Activated T-cell treated with anti-CD3 and anti-CD28 coated beads, Interleukin-2, amount 50 U/mL, for 72 hours (primary cell): ENCODE measurements around the gene CACNA1C. TPM values are rescaled to one million over a fixed set of nuclear protein-coding genes. Genes with fewer than 3 reads are reported as not detected.
"Not testable (repeated sequence)": the region's sequence is repeated elsewhere in the genome, so short reads cannot be mapped to it uniquely, and the experiment has no call there.

Experiments used
- ATAC-seq, 2 donors: fragments of 150-1000 bp; cut with Tn5 transposase; replicated peaks in 1 of 2; 2 replicates each; pipeline ENCODE4 v1.10.0; 2021; ENCODE audit warnings: moderate library complexity in 2 of 2, mild to moderate bottlenecking in 1 of 2
- DNase-seq, 2 donors: peaks; one replicate each; pipeline ENCODE4 v3.0.0; 2021 to 2022; ENCODE audit warnings: mixed read lengths in 1 of 2
- H3K27ac Mint-ChIP-seq: one replicate; pipeline ENCODE4 v1.8.0; 2022; ENCODE audit warnings: mild to moderate bottlenecking, moderate library complexity, mixed read lengths
- H3K27me3 Mint-ChIP-seq: one replicate; pipeline ENCODE4 v1.8.0; 2022; ENCODE audit warnings: low read depth, mixed read lengths
- H3K36me3 Mint-ChIP-seq, 2 donors: one replicate each; pipeline ENCODE4 v1.8.0; 2022; ENCODE audit warnings: mixed read lengths in 2 of 2, mild to moderate bottlenecking in 1 of 2; ENCODE audit not compliant: insufficient read depth in 2 of 2
- H3K4me1 Mint-ChIP-seq: one replicate; pipeline ENCODE4 v1.8.0; 2022; ENCODE audit warnings: low read depth, mixed read lengths
- H3K4me3 Mint-ChIP-seq, 2 donors: one replicate each; pipeline ENCODE4 v1.8.0; 2022; ENCODE audit warnings: mild to moderate bottlenecking in 2 of 2, mixed read lengths in 2 of 2, moderate library complexity in 2 of 2
- H3K9me3 Mint-ChIP-seq, 2 donors: one replicate each; pipeline ENCODE4 v1.8.0; 2022; ENCODE audit warnings: mixed read lengths in 2 of 2
- total RNA-seq, 2 donors: library from RNA; stranded (reverse); gene quantifications; one replicate each; pipeline ENCODE4 v1.2.3, GENCODE V29; 2022

Gene CACNA1C
- total RNA-seq, 2 donors from 2014 or later: 0.14 to 0.21 TPM

DNA sequence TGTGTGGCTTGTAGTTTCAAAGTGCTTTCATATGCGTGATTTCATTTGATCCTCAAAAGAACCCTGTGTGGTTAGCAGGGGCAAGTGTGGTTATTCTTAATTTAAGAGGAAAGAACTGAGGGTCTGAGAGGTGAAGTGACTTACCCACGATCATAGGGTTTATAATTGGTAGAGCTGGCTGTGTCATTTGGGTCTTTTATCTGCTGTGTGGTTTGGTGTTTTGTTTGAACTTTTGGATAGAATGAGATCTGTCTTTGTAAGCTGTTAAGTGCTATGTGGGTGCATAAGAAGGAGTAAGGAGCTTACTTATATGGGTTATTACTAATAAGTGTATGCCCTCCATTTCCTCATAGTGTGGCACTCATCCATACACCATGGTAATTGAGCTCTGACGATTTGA lies 190.0 kb downstream of the CACNA1C start:
- H3K27ac Mint-ChIP-seq: no peak overlapping the region
- ATAC-seq (peak; percentile 53 to 67), DNase-seq (no peak)
- H3K36me3 Mint-ChIP-seq: no peaks in the 10 kb centered on the region
- H3K27me3 Mint-ChIP-seq: no peaks in the 10 kb centered on the region
- H3K4me3 Mint-ChIP-seq: no peak overlapping the region
- H3K4me1 Mint-ChIP-seq: no peaks in the 10 kb centered on the region
- H3K9me3 Mint-ChIP-seq: no peaks in the 10 kb centered on the region

DNA sequence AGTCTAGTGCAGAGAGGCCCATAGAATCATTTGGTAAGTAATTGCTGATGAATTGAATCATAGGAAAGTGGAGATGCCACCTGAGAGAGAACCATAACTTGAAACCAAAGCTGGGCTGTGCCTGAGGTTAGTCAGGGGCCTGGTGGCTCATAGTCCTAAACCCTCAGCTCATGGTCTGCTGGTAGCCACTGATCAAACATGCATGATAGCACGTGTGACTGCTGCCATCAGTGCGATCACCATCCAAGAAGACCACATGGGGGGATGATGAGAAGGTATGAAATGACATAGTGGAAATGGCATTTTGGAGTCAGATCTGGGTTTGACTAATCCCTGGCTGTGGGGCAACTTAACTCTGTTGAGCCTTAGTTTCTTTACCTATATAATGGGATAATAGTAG lies 190.5 kb downstream of the CACNA1C start:
- Mint-ChIP-seq H3K4me1 (no peaks in the 10 kb centered on the region), H3K9me3 (no peaks in the 10 kb centered on the region), H3K27ac (no peak overlapping the region), H3K27me3 (no peaks in the 10 kb centered on the region), H3K4me3 (no peak overlapping the region), H3K36me3 (no peaks in the 10 kb centered on the region)
- peak; percentile 67 to 72 for ATAC-seq
- DNase-seq: peak in 1 of 2 donors; percentile 6

DNA sequence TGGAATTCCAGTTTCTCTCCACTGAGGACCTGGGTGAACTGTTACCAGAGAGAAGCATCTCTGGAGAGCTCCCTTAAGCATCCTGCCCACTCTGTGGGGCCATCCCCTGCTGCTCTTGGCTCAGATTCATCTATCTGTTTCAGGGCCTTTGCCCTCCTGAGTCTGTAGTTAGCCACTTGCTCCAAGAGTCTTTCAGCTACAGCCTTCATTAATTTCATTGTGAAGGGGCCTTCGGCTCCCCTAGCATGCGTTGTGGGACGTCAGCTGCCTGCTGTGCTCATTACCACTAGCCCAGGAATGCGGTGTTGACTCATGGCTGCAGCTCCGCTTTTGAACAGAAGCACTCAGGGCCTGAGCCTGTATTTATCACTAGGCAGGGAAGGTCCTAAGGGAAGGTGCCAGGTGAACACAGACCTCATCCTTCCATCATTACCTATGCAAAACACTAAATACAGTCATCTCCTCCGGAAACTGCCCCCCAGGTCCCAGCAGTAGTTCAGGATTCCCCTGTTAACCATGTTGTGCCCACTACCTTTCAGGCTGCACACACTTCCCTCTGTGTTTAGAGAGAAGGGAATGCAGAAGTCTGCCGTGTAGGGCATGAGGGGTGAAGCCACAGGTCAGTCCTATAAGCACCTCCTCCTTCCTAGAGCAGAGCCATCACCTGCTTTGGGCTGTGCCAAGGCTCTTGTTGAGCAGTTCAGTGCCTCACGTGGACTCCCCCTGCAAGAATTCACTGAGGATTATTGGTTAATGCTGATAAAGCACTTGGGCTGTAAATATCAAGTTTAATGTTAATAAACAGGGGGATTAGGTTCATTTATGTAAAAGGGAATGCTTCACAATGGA lies 191.4 kb downstream of the CACNA1C start:
- Mint-ChIP-seq H3K36me3 (no peaks in the 10 kb centered on the region), H3K9me3 (no peaks in the 10 kb centered on the region), H3K4me3 (no peak overlapping the region), H3K4me1 (no peaks in the 10 kb centered on the region), H3K27me3 (no peaks in the 10 kb centered on the region), H3K27ac (no peak overlapping the region)
- ATAC-seq (no peak), DNase-seq (no peak)

DNA sequence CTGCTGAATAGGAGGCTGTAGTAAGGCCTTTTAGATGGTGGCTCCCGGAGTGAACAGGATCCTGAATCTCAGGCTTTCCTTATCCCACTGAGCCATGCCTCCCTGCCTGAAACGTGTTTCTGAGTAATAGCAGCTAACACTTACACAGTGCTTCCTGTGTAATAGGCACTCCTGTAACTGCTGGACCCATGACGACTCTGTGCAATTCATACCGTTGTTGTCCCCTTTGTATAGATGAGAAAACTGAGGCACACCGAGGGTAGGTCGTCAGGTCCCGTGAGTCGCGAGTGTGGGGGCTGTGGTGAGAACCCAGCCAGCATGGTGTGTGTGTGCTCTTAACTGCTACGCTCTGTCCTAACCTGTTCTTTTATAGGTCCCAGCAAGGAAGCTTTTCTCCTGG lies 193.6 kb downstream of the CACNA1C start:
- Mint-ChIP-seq H3K27ac (no peak overlapping the region), H3K27me3 (no peaks in the 10 kb centered on the region), H3K36me3 (no peaks in the 10 kb centered on the region), H3K4me3 (no peak overlapping the region), H3K4me1 (no peaks in the 10 kb centered on the region), H3K9me3 (no peaks in the 10 kb centered on the region)
- DNase-seq (no peak), ATAC-seq (no peak)

DNA sequence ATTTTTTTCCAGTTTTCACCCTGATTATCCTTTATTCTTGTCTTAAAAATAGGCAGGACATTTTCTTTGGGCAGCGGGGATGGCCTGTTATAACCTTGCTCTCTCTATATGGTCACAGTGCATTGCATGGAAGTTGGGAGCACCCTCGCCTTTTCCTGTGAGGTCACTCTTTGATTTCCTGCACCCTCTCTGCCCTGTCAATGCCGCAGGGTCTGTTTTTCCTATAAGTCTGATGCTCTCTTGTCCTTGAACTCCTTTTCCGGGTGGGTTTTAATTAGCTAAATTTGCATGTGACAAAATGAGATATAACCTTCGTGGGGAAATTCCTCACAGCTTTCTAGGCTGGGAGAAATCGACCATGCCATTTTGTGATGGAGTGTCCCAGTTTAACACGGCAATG lies 194.3 kb downstream of the CACNA1C start:
- DNase-seq (no peak), ATAC-seq (no peak)
- Mint-ChIP-seq H3K36me3 (no peaks in the 10 kb centered on the region), H3K27me3 (no peaks in the 10 kb centered on the region), H3K9me3 (no peaks in the 10 kb centered on the region), H3K27ac (no peak overlapping the region), H3K4me3 (no peak overlapping the region), H3K4me1 (no peaks in the 10 kb centered on the region)

DNA sequence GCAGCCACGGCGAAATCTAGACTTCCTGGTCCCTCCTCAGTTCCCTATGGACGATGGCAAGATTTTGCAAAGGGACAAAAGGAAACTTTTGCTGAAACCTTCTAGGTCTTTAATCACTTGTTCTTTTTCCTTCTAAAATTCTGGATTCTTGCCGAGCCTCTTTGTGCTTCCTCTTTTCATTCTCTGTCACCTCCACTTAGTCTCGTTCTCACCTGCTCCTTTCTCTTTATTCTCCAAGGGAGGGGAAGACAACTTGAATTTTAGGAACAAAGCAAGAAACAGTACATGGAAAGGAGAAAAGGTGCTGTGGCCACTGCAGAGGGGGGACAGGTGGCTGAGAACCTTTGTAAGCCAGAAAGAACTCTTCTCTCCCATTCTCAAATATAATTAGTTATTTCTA lies 194.8 kb downstream of the CACNA1C start:
- no peaks in the 10 kb centered on the region for H3K27me3 Mint-ChIP-seq
- ATAC-seq: no peak
- DNase-seq: no peak
- H3K4me3 Mint-ChIP-seq: no peak overlapping the region
- H3K27ac Mint-ChIP-seq: no peak overlapping the region
- no peaks in the 10 kb centered on the region for H3K36me3 Mint-ChIP-seq
- no peaks in the 10 kb centered on the region for H3K4me1 Mint-ChIP-seq
- H3K9me3 Mint-ChIP-seq: no peaks in the 10 kb centered on the region

DNA sequence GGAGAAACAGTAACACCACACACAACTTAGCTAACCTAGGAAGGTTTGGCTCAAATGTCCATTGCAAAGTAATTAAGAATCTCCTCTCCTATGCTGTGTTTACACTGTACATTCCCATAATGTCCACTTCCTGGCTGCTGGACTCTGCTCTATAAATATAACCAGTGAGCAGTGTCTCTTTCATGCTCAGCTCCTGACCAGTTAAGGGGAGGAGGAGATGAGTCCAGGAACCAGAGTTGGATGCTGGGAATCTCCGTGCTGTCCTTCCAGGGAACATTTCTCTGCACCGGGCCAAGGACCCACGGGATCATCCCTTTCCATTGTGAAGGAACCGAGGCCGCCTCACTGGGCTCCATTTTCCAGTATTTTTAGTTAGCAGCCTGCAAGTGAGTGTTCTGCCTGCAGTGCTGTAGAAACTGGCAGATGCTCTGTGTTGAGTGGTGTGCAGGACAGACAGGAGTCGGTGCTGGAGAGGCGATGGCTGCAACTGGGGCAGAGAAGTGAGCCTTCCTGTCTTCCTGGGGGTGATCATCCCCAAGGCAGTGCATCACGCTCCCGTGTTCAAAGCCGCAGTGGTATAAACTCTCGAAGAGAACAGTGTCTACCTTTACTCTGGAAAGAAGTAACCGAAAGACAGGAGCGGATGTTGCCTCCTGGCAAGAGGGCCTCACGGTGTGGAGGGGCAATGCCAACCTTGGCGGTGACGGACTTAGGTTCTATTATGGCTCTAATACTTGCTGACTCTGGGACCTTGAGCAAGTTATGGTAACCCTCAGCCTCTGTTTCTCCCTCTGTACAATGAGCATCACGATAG lies 195.5 kb downstream of the CACNA1C start:
- ATAC-seq: no peak
- H3K27me3 Mint-ChIP-seq: no peaks in the 10 kb centered on the region
- H3K36me3 Mint-ChIP-seq: no peaks in the 10 kb centered on the region
- no peak overlapping the region for H3K27ac Mint-ChIP-seq
- H3K4me1 Mint-ChIP-seq: no peaks in the 10 kb centered on the region
- no peak overlapping the region for H3K4me3 Mint-ChIP-seq
- no peaks in the 10 kb centered on the region for H3K9me3 Mint-ChIP-seq
- no peak for DNase-seq

DNA sequence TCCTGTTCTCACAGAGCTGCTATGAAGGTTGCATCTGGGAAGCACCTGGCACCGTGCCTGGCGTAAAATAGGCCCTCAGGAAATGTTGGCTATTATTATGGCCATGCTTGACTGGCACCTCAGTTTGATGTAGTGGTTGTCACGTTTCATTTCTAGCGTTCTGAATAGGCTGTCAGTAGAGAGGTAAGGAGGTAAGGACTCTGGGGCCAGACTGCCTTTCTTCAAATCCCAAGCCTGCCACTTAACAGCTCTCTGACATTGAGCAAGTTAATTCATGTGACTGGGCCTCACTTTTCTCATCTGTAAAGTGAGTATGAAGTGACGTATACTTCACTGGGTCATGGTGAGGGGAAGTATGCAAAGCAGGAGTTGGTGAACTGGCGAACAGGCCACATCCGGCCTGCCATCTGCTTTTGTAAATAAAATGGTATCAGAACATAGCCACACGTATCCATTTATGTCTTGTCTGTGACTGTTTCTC lies 196.2 kb downstream of the CACNA1C start:
- H3K27me3 Mint-ChIP-seq: no peaks in the 10 kb centered on the region
- H3K4me3 Mint-ChIP-seq: no peak overlapping the region

DNA sequence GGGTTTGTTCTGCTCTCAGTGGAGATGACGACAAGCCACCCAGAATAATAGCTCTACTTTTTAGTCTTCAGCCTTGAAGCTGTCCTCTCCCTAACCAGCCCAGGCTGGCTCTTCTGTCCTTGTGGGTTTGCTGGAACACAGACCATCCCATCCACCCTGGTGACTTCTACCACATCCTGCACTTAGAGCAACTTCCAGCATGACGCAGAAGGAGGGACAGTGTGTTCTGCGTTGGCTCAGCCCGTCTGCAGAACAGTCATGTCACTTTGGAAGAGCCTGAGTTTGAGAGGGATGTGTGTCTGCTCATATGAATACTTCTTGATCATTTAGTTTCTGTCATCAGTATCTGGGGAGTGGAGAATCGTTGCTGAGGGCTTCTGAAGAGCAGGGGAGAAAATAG lies 198.0 kb downstream of the CACNA1C start:
- Mint-ChIP-seq H3K36me3 (peaks cover 2% of the 10 kb centered on the region in 2 donors), H3K4me1 (no peaks in the 10 kb centered on the region), H3K27me3 (no peaks in the 10 kb centered on the region), H3K27ac (no peak overlapping the region), H3K4me3 (no peak overlapping the region), H3K9me3 (peaks cover 2 to 3% of the 10 kb centered on the region in 2 donors)
- DNase-seq: no peak
- no peak for ATAC-seq

More for the DNA sequence above, 196.2 kb downstream of the CACNA1C start:
- Mint-ChIP-seq H3K36me3 (no peaks in the 10 kb centered on the region), H3K4me1 (no peaks in the 10 kb centered on the region), H3K9me3 (no peaks in the 10 kb centered on the region), H3K27ac (no peak overlapping the region)
- ATAC-seq (peak in 1 of 2 donors; percentile 33), DNase-seq (no peak)

DNA sequence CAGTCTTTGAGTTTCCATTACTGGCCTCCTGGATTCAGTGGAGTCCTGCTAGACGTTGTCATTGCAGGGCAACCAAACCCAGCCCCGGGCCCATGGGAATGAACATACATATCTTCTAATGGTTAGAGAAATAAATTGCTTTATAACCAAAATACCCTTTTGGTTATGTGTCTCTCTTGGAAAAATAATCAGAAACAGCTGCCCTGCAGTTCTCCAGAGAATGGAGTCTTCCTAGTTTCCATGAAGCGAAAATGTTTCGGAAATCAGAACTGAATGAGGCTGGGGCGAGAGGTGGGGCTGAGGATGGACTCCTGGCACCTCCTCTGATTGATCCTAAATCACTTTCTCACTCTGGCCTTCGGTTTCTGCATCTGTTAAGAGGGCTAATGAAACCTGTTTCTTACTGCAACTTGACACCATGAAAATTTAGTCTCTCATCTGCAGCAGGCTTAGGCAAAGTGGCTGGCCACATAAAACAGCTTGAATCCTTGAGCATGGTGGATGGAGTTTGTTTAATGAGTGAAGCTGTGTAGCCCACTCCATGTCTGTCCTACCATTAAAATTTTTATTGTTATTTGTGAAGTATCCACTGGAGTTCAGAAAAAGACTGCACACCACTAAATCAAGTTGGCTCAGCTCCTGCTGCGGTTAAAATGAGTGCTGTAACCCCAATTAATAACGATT lies 198.9 kb downstream of the CACNA1C start:
- H3K27ac Mint-ChIP-seq: no peak overlapping the region
- ATAC-seq: no peak

DNA sequence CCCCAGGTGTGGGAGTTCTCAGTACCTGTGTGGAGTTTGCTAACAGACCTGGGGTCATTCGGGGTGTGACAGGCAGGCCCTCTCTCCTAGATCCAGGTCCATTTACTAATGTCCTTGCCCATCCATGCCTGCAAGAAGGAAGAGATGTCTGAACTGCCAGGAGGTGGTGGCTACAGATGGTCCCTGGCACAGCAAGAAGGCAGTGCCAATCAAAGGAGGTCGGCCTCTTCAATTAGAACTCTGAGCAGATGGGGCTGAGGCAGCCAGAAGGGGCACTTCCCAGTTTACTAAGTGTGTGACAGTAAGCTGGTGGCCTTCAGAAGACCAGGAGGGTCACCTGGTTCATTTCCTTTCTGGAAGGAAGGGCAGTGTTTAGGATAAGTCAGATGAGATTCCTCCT lies 202.5 kb downstream of the CACNA1C start:
- Mint-ChIP-seq H3K27ac (no peak overlapping the region), H3K4me3 (no peak overlapping the region), H3K4me1 (peaks cover 8% of the 10 kb centered on the region), H3K36me3 (peaks cover 4 to 5% of the 10 kb centered on the region in 2 donors), H3K9me3 (peaks cover 4% of the 10 kb centered on the region in 2 donors), H3K27me3 (peaks cover 6% of the 10 kb centered on the region)
- no peak for ATAC-seq
- no peak for DNase-seq

More for the DNA sequence above, 198.9 kb downstream of the CACNA1C start:
- H3K36me3 Mint-ChIP-seq: peaks cover 4 to 5% of the 10 kb centered on the region in 2 donors
- H3K4me3 Mint-ChIP-seq: no peak overlapping the region
- H3K27me3 Mint-ChIP-seq: no peaks in the 10 kb centered on the region
- DNase-seq: no peak
- peaks cover 4% of the 10 kb centered on the region in 2 donors for H3K9me3 Mint-ChIP-seq
- H3K4me1 Mint-ChIP-seq: no peaks in the 10 kb centered on the region

DNA sequence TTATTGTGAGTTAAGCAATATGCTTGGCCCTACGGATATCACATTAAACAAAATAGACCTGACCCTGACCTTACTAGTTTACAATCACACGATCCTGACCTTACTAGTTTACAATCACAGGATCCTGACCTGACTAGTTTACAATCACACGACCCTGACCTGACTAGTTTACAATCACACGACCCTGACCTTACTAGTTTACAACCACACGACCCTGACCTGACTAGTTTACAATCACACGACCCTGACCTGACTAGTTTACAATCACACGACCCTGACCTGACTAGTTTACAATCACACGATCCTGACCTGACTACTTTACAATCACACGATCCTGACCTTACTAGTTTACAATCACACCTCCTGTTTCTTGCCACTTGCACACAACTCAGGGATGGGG lies 202.9 kb downstream of the CACNA1C start:
- H3K27ac Mint-ChIP-seq, ATAC-seq, H3K4me1 Mint-ChIP-seq, H3K27me3 Mint-ChIP-seq, DNase-seq, H3K4me3 Mint-ChIP-seq, H3K36me3 Mint-ChIP-seq, H3K9me3 Mint-ChIP-seq: not testable (repeated sequence)

DNA sequence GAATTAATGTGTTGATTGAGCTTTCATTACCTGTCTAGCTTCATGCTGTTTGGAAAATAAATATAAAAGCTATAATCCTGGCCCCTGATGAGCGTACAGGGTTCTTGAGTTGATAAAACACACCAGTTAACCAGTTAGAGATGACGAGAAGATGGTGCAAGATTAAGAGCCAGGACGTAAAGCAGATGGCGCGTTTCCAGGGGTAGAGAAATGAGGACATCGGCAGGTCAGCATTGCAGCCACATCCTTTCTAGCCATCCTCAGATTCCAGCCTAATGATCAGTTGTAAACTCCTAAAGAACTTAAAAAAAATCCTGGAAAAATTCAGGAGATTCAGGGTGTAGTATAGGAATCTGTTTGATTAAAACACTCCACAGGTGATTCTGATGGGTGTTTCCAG lies 203.7 kb downstream of the CACNA1C start:
- ATAC-seq (no peak), DNase-seq (no peak)
- Mint-ChIP-seq H3K27me3 (peaks cover 6% of the 10 kb centered on the region), H3K9me3 (peaks cover 4% of the 10 kb centered on the region in 2 donors), H3K27ac (no peak overlapping the region), H3K4me3 (no peak overlapping the region), H3K36me3 (peaks cover 4 to 5% of the 10 kb centered on the region in 2 donors), H3K4me1 (peaks cover 8% of the 10 kb centered on the region)
